CD14-positive monocyte (primary cell): ENCODE measurements around the gene LCE4A. TPM values are rescaled to one million over a fixed set of nuclear protein-coding genes. Genes with fewer than 3 reads are reported as not detected.
"Not testable (repeated sequence)": the region's sequence is repeated elsewhere in the genome, so short reads cannot be mapped to it uniquely, and the experiment has no call there.

Source experiments
- DNase-seq, 3 donors: peaks; one replicate each; pipeline ENCODE4 v3.0.0-alpha.2; 2011 to 2022
- H2AFZ ChIP-seq: 2 replicates; pipeline ENCODE4 v1.6.0; 2012; ENCODE audit warnings: mild to moderate bottlenecking, low read depth, low read length, inconsistent platforms; ENCODE audit not compliant: insufficient read depth, poor library complexity, severe bottlenecking
- H3K27ac ChIP-seq, 2 donors: 1 replicate in 1 of 2; 2 replicates in 1 of 2; pipeline ENCODE4 v1.5.1; 2012 to 2013; ENCODE audit warnings: low read length in 2 of 2, control low read depth in 1 of 2, inconsistent platforms in 1 of 2, low read depth in 1 of 2, mild to moderate bottlenecking in 1 of 2
- H3K27me3 ChIP-seq, 2 donors: one replicate each; pipeline versions ENCODE4 v1.6.0 to v1.6.1; 2011 to 2013; ENCODE audit warnings: low read length in 2 of 2; ENCODE audit not compliant: control insufficient read depth in 2 of 2, insufficient read depth in 2 of 2
- H3K36me3 ChIP-seq, 2 donors: replicated peaks in 1 of 2; 1 replicate in 1 of 2; 2 replicates in 1 of 2; pipeline versions ENCODE4 v1.5.1 to v1.6.1; 2012 to 2013; ENCODE audit warnings: low read length in 2 of 2, control low read depth in 1 of 2, inconsistent platforms in 1 of 2, mild to moderate bottlenecking in 1 of 2; ENCODE audit not compliant: insufficient read depth in 2 of 2, control insufficient read depth in 1 of 2
- H3K4me1 ChIP-seq, 2 donors: 1 replicate in 1 of 2; 2 replicates in 1 of 2; pipeline versions ENCODE4 v1.5.1 to v1.6.1; 2012 to 2013; ENCODE audit warnings: low read length in 2 of 2, control low read depth in 1 of 2, inconsistent platforms in 1 of 2, mild to moderate bottlenecking in 1 of 2, moderate library complexity in 1 of 2; ENCODE audit not compliant: insufficient read depth in 2 of 2, control insufficient read depth in 1 of 2
- H3K4me2 ChIP-seq: replicated peaks from 2 replicates; pipeline ENCODE3; 2012; ENCODE audit warnings: low read length, moderate library complexity, mild to moderate bottlenecking; ENCODE audit not compliant: poor library complexity, severe bottlenecking; ENCODE audit errors: extremely low read depth
- H3K4me3 ChIP-seq, 3 experiments: fragments of 200-600 bp in 1 of 3; sonication (generic) in 1 of 3; replicated peaks in 1 of 3; 1 replicate in 2 of 3; 2 replicates in 1 of 3; pipeline ENCODE4 v1.5.1; 2011 to 2013; ENCODE audit warnings: low read length in 3 of 3, mild to moderate bottlenecking in 3 of 3, control low read depth in 2 of 3, low read depth in 2 of 3, inconsistent platforms in 1 of 3, moderate library complexity in 1 of 3
- H3K79me2 ChIP-seq: 2 replicates; pipeline ENCODE4 v1.6.0; 2012; ENCODE audit warnings: mild to moderate bottlenecking, control low read depth, inconsistent platforms, low read length, moderate library complexity; ENCODE audit not compliant: insufficient read depth
- H3K9ac ChIP-seq: 2 replicates; pipeline ENCODE4 v1.6.0; 2017; ENCODE audit warnings: low read length, mild to moderate bottlenecking; ENCODE audit not compliant: insufficient read depth, poor library complexity, severe bottlenecking
- H3K9me3 ChIP-seq, 2 donors: replicated peaks in 1 of 2; 1 replicate in 1 of 2; 2 replicates in 1 of 2; pipeline versions ENCODE4 v1.5.1 to v1.6.1; 2012 to 2013; ENCODE audit warnings: low read length in 2 of 2, control low read depth in 1 of 2; ENCODE audit not compliant: control insufficient read depth in 1 of 2, insufficient read depth in 1 of 2
- H4K20me1 ChIP-seq: 2 replicates; pipeline ENCODE4 v1.6.0; 2012; ENCODE audit warnings: mild to moderate bottlenecking, low read length, control low read depth, moderate library complexity; ENCODE audit not compliant: insufficient read depth
- H3K27ac Mint-ChIP-seq, 7 donors: one replicate each; pipeline ENCODE4 v1.8.0; 2020; ENCODE audit warnings: mild to moderate bottlenecking in 7 of 7, mixed read lengths in 7 of 7, moderate library complexity in 6 of 7, inconsistent platforms in 2 of 7
- H3K27me3 Mint-ChIP-seq, 3 donors: one replicate each; pipeline ENCODE4 v1.8.0; 2021 to 2022; ENCODE audit warnings: low read depth in 3 of 3, mild to moderate bottlenecking in 3 of 3, mixed read lengths in 3 of 3, moderate library complexity in 3 of 3, inconsistent platforms in 1 of 3
- H3K36me3 Mint-ChIP-seq, 2 donors: one replicate each; pipeline ENCODE4 v1.8.0; 2020; ENCODE audit warnings: mixed read lengths in 2 of 2, inconsistent platforms in 1 of 2, mild to moderate bottlenecking in 1 of 2
- H3K4me1 Mint-ChIP-seq: one replicate; pipeline ENCODE4 v1.8.0; 2020; ENCODE audit warnings: mild to moderate bottlenecking, mixed read lengths
- H3K4me3 Mint-ChIP-seq, 2 donors: one replicate each; pipeline ENCODE4 v1.8.0; 2020; ENCODE audit warnings: mild to moderate bottlenecking in 2 of 2, mixed read lengths in 2 of 2, moderate library complexity in 1 of 2
- H3K9me3 Mint-ChIP-seq, 7 donors: one replicate each; pipeline ENCODE4 v1.8.0; 2020 to 2022; ENCODE audit warnings: mixed read lengths in 7 of 7, mild to moderate bottlenecking in 6 of 7, moderate library complexity in 6 of 7, inconsistent platforms in 2 of 7
- WGBS: methylation state at CpG from one replicate; pipeline ENCODE4 v1.1.5; 2013; ENCODE audit warnings: missing lambda C conversion rate; ENCODE audit not compliant: insufficient coverage; 5-methylcytosine and 5-hydroxymethylcytosine counted together
- intact Hi-C, 2 donors: fragments of 100-400 bp; cut with micrococcal nuclease; formaldehyde crosslinking; loops; one replicate each; pipeline versions ENCODE4 v1.15.0 to v1.15.1; 2023
- polyA plus RNA-seq, 3 donors: library from polyadenylated mRNA; depleted of rRNA in 1 of 3; unstranded in 2 of 3; stranded (reverse) in 1 of 3; fragments of 300-500 nt in 2 of 3; fragments of >200 nt in 1 of 3; fragmentation: Illumina TruSeq in 2 of 3; gene quantifications; 1 replicate in 2 of 3; 2 replicates in 1 of 3; pipeline ENCODE4 v1.2.3, GENCODE V29; 2012 to 2021
- TF ChIP-seq, protein P1 (sequence below): fragments of 200-600 bp; IDR thresholded peaks from one replicate; pipeline ENCODE4 v1.8.0; 2022; ENCODE audit warnings: antibody characterized with exemption, mild to moderate bottlenecking

Gene LCE4A
- polyA plus RNA-seq, 3 donors, result not detected

DNA sequence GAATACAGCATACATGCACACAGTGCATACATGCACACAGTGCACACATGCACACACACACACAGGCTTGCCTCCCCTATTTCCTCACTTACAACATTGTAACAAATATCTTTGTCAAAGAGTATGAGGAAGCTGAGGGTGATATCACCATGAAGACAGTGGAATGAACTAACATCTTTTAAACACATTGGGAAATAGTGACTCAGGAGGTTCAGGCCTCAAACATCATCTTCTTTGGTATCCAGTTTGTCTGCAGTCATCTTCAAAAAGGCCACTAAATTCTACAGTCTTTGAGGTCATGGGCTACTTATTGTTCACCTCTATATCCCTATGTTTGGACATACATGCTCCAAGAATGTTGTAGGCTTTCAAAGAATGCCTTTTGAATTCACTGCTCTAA is 24.1 kb upstream of the LCE4A start:
- H3K36me3 Mint-ChIP-seq, result no peaks in the 10 kb centered on the region
- no peaks in the 10 kb centered on the region for H3K4me1 ChIP-seq
- no peak overlapping the region for H3K27ac Mint-ChIP-seq
- H4K20me1 ChIP-seq, result no peaks in the 10 kb centered on the region
- H3K79me2 ChIP-seq, result no peaks in the 10 kb centered on the region
- peaks cover 1 to 16% (median 2%) of the 10 kb centered on the region in 3 donors for H3K27me3 Mint-ChIP-seq
- H3K9me3 ChIP-seq, result no peaks in the 10 kb centered on the region
- no peaks in the 10 kb centered on the region for H3K27me3 ChIP-seq
- no peak overlapping the region for H3K27ac ChIP-seq
- peaks cover 0 to 4% (median 0%) of the 10 kb centered on the region in 7 donors for H3K9me3 Mint-ChIP-seq
- no peak overlapping the region for H3K4me2 ChIP-seq
- intact Hi-C loops, result no loop called here
- no peak for DNase-seq
- H3K4me3 Mint-ChIP-seq, result no peak overlapping the region
- no peak overlapping the region for H3K4me3 ChIP-seq
- no peaks in the 10 kb centered on the region for H3K36me3 ChIP-seq
- H2AFZ ChIP-seq, result no peak overlapping the region
- no peak overlapping the region for H3K9ac ChIP-seq
- TF ChIP-seq, protein P1, sequence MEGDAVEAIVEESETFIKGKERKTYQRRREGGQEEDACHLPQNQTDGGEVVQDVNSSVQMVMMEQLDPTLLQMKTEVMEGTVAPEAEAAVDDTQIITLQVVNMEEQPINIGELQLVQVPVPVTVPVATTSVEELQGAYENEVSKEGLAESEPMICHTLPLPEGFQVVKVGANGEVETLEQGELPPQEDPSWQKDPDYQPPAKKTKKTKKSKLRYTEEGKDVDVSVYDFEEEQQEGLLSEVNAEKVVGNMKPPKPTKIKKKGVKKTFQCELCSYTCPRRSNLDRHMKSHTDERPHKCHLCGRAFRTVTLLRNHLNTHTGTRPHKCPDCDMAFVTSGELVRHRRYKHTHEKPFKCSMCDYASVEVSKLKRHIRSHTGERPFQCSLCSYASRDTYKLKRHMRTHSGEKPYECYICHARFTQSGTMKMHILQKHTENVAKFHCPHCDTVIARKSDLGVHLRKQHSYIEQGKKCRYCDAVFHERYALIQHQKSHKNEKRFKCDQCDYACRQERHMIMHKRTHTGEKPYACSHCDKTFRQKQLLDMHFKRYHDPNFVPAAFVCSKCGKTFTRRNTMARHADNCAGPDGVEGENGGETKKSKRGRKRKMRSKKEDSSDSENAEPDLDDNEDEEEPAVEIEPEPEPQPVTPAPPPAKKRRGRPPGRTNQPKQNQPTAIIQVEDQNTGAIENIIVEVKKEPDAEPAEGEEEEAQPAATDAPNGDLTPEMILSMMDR, result no peak
- no peaks in the 10 kb centered on the region for H3K4me1 Mint-ChIP-seq

DNA sequence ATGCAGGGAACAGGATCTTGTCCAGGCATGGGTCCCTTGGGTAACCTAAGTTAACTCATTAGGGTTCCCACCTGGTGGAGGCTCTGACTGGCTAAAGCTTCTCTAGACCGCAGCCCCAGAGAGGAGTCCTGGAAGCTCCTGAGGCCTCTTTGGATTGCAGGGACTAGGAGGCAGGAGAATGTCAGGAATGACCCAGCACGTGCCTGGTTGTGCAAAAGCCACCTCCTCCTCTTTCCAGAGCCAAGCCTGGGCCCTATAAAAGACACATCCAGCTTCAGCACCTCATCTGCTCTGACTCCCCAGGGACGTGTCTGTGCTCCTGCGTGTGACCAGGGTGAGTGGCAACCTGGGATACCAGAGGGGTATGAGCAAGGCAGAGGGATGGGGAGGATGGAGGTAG is 22.1 kb upstream of the LCE4A start, which contains the start of gene LCE2B:
TSS of gene LCE2B (plus strand) at position 301 of the 400 bp plus-strand sequence. CDS start 721 bp downstream, outside the sequence.
- H3K79me2 ChIP-seq, H3K9ac ChIP-seq, H3K36me3 Mint-ChIP-seq, H3K4me2 ChIP-seq, H3K4me3 ChIP-seq, H2AFZ ChIP-seq, DNase-seq, intact Hi-C loops, H3K27ac Mint-ChIP-seq, H3K9me3 Mint-ChIP-seq, H3K36me3 ChIP-seq, H3K27me3 Mint-ChIP-seq, H4K20me1 ChIP-seq, H3K4me1 Mint-ChIP-seq, H3K27me3 ChIP-seq, H3K27ac ChIP-seq, H3K4me1 ChIP-seq, H3K4me3 Mint-ChIP-seq, H3K9me3 ChIP-seq: not testable (repeated sequence)
- WGBS, result 100% methylated on average over 1 of the region's 4 CpGs
